NCI-H2171 (cell line): Measurements from ENCODE around the gene ELFN2.
"Not testable (repeated sequence)": the region's sequence is repeated elsewhere in the genome, so short reads cannot be mapped to it uniquely, and the experiment has no call there.

Source experiments
- DNase-seq: peaks from one replicate; lab custom pipeline; 2025; lab: John Stamatoyannopoulos, UW

The ELFN2 gene

DNA sequence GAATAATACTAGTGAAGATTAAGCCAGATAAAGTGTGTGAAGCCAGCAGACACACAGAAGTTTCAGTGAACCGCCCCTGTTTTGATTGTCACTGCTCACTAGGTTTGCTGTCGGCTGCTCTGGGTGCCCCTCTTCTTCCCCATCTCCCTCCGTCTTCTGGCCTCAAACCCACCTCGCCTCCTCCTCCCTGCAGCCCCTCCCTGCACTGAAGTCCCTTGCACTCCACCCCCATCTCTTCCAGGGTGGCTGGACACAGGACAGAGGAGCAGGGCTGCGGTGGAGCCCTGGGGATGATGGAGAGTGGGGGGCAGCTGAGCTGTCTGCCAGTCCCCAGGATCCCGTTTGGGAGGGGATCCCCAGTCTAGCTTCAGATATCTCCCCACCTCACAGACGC is 91.5 kb downstream of the ELFN2 start:
- no peak for DNase-seq

DNA sequence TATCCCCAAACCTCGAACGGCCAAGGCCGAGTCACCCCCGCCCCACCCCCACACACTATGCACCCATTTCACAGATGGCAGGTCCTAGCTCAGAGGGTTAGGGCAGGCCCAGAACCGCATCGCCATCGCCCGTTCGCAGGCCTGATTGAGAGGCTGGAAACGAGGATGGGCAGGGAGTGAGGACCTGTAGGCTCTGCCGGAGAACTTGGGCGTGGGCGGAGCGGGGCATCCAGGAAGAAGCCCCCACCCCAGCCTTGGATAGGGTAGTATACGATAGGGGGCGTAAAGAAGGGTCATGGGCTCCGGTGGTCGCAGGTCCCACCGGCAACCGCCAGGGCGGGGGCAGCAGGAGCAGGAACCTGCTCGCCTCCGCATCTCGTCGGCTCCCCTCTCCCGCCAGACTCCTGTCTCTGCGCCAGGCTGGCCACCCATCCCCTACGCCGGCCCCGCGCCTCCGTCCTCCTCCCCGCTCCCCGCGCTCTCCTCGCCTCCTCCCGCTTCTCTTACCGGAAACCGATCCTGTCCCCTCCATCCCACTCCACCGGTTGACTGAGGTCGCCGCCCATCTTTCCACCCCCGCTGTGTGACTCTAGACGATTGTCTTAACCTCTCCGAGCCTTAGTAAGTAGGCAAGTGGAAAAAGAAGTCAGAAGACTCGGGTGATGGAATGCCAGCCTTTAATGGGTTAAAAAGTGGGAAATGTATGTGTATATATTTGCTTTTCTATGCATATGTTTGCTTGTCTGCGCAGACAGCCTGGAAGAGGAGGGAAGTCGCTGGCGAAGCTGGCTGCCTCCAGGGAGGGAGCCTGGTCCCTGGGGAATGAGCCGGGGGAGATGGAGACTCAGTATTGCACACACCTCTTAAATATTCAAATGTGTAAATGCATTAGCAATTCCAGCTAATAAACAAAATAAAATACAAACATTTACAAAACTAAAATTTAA is 92.1 kb downstream of the ELFN2 start:
- DNase-seq: peak; percentile 85

DNA sequence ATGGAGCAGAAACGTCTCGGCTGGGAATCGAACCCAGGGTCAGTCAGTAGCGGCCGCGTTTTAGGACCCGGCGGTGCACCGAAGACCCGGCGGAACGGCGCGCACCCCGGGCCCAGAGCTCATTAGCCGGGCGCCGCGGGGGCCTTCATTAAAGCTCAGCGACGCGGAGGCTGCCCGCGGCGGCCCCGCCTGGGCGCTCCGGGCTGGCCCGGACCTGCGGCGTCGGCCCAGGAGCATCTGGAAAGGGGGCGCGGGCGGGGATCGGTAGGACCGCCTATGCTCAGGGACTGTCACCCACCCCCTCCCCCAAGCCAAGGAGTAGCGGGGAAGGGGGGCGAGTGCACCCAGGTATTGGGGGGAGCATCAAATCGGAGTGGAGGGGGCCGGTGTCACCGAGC is 92.8 kb downstream of the ELFN2 start:
- peak; percentile 78 for DNase-seq

DNA sequence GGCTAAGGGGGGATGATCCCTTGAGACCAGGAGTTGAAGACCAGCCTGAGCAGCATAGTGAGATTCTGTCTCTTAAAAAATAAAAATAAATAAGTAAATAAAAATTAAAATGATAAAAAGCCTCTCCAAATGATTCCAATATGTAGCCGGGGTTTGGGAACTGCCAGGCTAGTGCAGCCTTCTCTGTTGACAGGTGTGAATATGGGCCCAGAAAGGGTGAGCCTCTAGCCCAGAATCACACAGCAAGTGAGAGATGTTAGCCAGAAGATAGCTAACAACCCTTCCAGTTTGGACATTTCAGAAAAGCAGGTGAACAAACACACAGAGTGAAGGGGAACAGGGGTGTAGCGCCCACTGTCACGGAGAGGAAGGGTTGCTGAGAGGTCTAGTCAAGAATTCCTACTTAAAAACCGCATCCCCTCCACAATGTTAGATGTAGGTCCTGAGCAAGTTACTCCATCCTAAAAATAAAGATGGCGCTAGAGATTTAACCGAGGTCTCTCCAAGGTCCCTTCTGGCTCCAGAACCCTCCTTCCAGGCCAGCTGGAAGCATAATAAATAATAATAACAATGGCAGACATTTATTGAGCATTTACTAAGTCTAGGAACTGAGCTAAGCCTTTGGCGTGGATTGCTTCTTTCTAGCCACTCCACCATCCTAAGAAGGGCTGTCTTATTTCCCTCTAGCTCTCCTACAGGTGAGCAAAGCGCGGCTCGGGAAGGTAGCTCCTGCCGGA is 93.4 kb downstream of the ELFN2 start:
- DNase-seq: no peak

DNA sequence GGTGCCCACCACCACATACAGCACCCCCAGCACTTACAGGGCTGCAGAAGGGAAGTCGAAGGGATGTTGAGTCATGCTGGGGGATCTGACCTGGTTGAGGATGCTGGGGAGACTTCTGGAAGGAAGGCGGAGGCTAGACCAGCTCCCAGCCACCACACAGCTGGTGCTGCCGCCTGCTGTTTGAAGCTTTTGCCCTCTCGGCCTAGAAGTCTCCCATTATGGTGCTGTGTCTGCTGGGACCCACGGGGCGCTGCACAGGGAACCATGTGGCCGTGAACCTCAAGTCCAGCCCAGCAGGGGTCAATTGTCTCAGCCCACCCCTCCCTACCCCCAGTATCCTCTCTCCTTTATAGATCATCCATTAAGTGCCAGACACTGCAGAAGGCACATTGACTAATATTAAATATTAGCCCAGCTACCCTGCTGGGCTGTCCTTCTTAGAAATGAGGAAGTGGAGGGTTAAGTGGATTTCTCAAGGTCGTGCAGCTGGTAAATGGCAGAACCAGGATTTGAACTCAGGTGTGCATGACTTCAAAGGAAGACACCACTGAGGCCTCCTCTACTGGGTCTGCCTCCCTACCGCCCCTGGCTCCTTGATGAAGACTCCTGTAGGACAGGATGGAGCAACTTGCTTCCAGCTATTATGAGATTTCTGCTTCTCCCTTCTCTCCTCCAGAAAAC is 95.3 kb downstream of the ELFN2 start:
- no peak for DNase-seq

DNA sequence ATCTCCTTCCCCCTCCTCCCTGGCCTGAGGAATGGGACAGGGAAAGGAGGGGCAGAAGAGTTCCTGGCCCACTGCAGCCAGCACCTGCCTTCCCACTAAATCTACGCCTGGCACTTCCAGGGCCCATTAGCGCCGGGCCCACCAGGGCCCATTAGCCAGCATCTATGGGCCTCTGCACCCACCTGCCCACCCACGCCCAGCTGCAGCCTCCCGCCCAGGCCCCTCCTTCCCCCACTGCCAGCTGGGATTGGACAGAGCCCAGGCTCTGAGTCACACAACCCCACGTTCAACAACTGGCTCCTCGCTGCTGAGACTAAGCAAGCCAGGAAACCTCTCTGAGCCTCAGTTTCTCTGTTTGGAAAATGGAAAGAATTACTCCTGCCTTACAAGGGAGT is 96.2 kb downstream of the ELFN2 start:
- peak; percentile 42 for DNase-seq

DNA sequence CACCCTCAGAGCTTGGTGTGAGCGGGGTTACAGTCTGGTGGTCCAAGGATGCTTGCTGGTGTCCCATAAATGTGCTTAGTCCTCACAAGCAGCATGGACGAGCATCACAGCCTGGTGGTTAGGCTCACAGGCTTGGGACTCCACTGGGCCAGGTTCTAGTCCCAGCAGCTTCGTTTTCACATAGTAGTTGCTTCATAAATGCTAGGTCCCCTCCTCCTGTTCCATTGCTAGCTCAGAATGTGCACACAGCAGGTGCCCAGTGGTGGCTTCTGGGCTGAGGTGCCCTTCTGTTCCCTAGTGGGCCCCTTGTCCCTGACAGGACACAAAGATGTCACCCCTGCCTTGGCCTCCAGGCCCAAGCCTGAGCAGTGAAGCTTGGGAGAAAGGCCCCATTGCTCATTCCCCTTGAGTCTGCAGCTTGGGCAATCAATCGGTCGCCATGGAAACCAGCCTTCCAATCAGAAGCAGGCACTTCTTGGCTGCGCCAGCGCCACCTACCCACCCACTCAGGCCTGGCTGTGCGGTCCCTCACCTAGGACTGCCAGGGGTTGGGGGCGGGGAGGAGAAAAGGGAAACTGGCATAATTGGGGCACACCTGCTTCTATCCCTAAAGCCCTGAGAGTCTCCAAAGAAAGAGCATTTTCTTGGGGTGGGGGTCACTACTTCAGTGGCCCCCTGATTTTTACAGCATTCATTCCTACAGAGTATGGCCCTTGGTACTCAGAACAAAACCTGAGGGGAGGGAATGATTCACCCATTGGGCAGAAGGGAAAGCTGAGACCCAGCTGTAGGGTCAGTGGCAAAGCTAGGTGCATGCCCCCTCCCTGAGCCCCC is 96.9 kb downstream of the ELFN2 start:
- peak; percentile 63 for DNase-seq

DNA sequence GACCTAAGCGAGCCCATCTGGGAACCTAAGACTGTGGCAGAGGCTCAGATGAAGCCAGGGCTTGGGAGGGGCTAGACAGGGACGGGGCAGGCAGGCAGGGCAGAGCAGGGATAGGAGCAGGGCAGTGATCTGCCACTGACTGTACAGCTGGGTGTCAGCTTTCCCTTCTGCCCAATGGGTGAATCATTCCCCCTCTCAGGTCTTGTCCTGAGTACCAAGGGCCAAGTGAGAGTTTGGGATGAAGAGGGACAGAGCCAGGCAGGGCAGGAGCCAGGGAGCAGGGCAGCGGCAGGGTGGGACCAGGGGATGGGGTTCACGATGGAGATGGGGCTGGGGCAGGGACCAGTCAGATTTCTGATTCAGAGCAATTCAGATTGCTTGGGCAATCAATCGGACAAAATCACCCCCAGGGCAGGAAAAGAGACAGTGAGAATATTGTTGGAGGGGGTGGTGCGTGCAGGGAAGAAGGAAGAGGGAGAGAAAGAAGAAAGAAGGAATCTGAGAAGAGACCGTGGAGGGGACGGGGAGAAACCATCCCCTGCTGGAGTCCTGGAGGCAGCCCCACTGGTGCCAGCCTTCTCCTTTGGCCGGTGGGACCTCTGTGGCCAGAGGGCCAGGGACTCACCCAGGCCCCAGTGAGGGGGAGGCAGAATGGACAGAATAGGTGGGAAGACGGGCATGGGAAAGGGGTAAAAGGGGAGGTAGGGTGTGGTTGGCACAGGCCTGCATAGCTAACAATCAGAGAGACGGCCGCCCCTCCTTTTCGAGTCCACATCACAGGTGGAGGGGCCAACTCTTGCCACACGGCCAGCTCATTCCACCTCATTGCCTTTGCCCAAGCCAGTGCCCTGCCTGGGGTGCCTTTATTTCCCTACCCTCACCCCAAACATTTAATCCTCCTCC is 97.8 kb downstream of the ELFN2 start:
- DNase-seq: no peak

DNA sequence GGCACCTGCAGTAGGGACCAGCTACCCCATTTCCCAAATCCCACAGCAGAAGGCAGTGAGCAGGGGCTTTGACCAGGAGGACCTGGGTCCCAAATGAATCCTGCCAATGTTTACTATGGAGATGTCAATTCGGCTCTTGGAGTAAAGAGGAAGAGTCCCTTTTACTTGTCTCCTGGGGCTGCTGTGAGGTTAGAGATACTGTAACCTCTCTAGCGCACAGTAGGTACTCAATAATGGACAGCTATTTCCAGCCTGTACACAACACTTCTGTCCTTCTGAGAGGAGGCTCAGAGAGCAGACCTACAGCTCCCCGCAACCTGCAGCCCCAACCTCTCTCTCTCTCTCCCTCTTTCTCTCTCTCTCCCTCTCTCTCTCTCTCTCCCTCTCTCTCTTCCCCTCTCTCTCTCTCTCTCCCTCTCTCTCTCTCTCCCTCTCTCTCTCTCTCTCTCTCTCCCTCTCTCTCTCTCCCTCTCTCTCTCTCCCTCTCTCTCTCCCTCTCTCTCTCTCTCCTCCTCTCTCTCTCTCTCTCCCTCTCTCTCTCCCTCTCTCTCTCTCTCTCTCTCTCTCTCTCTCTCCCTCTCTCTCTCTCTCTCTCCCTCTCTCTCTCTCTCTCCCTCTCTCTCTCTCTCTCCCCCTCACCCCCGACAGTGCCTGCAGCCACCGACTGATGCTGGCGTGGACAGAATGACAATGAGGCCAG is 98.6 kb downstream of the ELFN2 start:
- DNase-seq: not testable (repeated sequence)

DNA sequence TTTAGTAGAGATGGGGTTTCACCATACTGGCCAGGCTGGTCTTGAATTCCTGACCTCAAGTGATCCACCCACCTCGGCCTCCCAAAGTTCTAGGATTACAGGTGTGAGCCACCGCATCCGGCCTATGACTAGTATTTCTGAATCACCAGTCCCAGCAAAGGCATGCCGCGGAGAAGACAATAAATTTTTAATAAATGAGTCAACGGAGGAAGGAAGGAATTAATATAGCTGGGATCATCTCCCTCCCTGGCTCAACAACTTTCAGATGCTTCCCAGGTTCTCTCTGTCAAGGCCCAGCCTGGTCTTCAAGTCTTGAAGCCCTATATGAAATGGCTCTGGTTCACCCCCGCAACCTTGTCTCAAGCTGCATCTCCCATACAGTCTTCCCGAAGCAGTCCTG is 99.3 kb downstream of the ELFN2 start:
- DNase-seq: no peak

DNA sequence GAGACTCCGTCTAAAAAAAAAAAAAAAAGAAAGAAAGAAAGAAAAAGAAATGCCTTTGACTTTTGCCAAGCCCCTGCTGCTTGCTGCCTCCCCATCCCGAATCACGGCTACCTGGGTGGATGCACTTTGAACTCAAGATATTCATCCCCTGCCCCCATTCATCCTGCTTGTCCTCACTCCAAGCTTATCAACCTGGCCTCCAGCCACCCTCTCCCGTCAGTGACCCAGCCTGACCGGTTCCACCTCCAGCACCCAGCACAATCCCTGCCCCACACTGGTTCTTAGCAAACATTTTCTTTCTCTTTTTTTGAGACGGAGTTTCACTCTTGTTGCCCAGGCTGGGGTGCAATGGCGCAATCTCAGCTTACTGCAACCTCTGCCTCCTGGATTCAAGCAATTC is 100.6 kb downstream of the ELFN2 start:
- DNase-seq: no peak

DNA sequence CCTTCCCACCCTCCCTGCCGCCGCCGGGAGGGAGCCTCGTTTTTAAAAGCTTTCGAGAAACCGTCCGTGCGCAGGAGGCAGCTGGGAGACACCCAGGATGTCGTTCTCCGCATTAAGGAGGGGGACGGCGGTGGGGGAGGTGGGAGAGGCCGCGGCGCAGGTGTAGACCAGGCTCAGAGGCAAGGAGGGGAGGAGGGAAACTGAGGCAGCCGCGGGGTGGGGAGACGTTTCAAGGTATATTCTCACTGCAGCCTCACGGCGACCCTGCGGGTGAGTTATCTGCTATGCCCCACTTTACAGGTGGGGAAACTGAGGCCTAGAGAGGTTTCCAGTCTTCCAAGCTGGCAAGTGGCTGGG is 102.3 kb downstream of the ELFN2 start:
- DNase-seq: no peak

DNA sequence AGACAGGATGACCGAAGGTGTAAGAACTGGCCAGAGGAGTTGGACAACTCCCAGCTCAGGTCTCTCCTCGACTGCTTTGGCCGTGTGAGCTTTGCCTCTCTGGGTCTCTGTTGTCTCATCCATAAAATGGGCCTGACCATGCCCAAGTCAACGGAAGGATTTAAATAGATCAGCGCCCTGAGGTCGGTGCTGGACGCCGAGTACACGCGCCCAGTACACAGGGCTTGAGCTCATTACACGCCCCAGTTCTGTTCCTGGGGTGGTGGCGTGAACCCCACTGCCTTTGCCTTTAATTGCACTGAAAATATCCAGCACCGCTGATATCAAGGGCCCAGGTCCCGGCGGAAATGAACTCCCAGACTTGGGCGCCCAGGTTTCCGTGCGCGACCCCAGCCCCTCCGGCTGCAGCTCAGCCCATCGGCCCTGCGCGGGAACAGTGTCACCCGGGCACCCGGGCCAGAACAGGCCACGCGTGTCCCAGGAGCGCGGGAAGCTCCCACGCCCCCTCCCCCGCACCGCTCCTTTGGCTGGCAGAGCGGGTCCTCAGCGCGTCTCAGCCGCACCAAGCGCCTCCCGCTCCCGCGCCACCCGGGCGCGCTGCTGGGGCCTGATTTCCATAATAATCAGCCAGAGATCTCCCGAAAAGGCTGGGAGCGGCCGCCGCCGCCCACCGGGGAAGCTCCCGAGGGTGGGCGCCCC is 102.8 kb downstream of the ELFN2 start:
- no peak for DNase-seq

DNA sequence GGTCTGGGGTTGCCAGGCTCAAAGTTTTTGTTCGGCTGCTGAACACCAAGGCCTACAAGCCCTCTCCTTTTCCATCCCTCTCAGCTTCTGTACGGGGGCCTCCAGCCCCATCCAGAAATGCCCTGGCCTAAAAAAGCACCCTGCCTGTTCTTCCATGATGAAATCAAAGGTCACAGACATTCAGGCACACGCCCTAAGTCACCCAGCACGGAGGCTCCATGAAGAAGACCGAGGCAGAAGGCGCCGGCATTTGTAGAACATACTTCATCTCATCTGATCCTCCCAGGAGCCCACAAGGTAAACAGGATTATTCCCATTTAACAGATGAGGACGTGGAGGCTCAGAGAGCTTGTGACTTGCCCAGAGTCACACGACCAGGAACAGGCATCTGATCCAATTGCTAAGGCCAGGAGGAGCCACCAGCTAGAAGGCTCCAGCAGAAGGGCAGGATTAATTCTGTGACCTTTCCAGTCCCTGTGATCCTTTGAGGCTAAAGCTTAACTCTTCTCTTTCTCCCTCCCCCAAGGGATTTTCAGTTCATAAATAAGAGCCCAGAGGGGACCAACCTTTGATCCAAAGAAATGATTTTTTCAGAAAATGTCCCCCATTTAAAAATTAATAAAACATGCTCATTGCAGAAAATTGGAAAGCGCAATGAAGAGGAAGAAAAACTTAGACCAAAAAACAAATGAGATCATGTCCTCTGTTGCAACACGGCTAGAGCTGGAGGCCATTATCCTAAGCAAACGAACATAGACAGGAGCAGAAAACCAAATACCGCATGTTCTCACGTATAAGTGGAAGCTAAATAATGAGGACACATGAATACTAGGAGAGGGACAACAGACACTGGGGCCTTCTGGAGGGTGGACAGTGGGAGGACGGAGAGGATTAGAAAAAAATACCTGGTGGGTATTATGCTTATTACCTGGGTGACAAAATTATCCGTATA is 106.3 kb downstream of the ELFN2 start:
- DNase-seq: no peak

DNA sequence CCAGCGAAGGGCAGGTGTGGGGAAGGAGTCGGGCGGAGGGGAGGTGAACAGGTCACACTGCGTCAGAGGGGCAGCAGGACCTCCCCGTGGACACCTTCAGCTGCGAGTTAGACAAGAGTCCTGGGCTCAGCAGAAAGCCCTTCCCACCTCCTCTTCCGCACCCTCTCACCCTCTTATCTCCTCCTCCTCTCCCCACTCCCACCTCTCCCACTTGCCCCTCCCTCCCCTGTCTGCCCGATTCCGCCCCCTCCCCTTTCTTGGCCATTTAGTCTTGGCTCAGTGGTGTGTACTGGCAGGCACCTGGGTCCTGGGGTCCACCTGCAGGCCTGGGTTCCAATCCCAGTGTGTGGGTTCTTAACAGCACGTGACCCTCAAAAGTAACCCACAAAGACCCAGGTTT is 107.8 kb downstream of the ELFN2 start:
- DNase-seq: no peak

DNA sequence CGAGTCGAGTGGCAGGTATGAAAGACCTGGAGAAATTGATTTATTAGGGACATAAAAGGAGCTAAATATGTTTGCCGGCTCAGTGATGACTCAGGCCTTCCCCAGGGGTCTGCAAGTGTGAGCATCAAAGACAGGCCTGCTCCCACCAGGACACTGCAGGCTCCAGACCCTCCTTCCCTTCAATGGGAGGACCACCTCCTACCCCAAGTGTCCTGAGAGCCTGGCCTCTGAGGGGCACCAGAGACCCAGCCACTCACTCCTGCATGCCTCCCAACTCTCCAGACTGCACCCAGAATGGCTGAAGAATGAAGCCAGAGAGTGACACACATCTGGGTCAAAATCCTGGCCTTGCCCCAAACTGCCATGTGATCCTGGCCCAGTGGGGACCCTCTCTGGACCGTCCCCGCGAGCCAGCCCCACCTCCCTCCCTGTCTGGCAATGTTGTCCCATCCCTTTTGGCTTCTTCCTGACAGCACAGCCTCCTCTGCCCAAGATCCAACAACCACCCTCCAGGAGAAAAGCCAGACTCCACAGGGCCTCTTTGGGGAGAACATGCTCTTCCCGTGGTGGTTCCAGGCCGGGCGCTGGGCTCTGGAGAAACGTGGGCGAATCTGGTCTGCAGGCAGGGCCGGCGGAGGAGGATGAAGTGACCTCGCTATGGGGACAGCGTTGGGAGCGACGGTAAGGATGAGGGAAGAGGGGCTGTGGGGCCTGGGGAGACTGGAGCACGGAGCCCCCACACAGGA is 108.7 kb downstream of the ELFN2 start:
- no peak for DNase-seq
